Neuron (in vitro differentiated cells): ENCODE results near the gene DHRSX.
"Not testable (repeated sequence)": the region's sequence is repeated elsewhere in the genome, so short reads cannot be mapped to it uniquely, and the experiment has no call there.

Experiments used
- H2AFZ ChIP-seq: one replicate; pipeline ENCODE4 v1.6.1; 2013; ENCODE audit warnings: low read depth, mild to moderate bottlenecking, inconsistent platforms, low read length, moderate library complexity
- H3K27me3 ChIP-seq: one replicate; pipeline ENCODE4 v1.6.1; 2013; ENCODE audit warnings: low read length; ENCODE audit not compliant: insufficient read depth
- H3K36me3 ChIP-seq: one replicate; pipeline ENCODE4 v1.6.1; 2013; ENCODE audit warnings: low read length; ENCODE audit not compliant: insufficient read depth
- H3K4me1 ChIP-seq: one replicate; pipeline ENCODE4 v1.6.1; 2013; ENCODE audit warnings: low read length; ENCODE audit not compliant: insufficient read depth
- H3K4me3 ChIP-seq: 2 replicates; pipeline ENCODE4 v1.5.1; 2013; ENCODE audit warnings: mild to moderate bottlenecking, low read length, moderate library complexity
- H3K9me3 ChIP-seq: one replicate; pipeline ENCODE4 v1.6.1; 2013; ENCODE audit warnings: low read length

Gene DHRSX

DNA sequence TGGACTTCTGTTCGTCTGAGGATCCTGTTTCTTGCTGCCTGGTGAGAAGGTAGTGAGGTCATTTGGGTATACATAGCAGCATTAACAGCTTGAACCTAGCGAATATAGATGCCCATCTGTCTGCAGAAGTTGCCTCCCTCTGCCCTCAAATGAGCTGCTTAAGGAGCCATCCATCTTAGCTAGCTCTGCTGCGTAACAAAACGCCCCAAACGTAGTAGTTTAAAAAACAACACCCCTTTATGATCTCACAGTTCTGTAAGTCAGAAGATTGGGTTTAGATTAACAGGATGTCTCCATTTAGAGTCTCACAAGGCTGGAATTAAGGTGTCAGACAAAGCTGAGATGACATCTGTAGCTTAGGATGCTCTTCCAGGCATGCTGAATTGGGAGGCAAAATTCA lies 185.3 kb downstream of the DHRSX start:
- Histone ChIP-seq H2AFZ (no peak overlapping the region), H3K4me1 (peaks cover 19% of the 10 kb centered on the region), H3K36me3 (no peaks in the 10 kb centered on the region), H3K4me3 (no peak overlapping the region), H3K9me3 (peaks cover 7% of the 10 kb centered on the region), H3K27me3 (no peaks in the 10 kb centered on the region)

DNA sequence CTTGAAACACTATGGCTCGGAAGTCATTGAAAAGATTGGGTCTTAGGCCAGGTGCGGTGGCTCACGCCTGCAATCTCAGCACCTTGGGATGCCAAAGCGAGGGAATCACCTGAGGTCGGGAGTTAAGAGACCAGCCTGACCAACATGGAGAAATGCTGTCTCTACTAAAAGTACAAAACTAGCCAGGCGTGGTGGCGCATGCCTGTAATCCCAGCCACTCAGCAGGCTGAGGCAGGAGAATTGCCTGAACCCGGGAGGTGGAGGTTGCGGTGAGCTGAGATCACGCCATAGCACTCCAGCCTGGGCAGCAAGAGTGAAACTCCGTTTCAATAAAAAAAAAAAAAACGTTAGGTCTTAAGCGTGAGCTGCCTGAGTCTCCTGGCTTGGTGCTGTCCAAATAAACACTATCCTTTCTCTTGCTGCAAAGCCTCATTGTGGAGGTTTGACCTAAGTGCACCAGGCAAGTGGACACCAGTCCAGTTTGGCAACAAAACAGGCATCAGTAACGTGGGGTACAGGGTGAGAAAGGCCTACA lies 185.9 kb downstream of the DHRSX start:
- H3K4me3 ChIP-seq: no peak overlapping the region
- no peaks in the 10 kb centered on the region for H3K27me3 ChIP-seq
- no peak overlapping the region for H2AFZ ChIP-seq
- H3K4me1 ChIP-seq: peaks cover 24% of the 10 kb centered on the region
- peaks cover 7% of the 10 kb centered on the region for H3K9me3 ChIP-seq
- H3K36me3 ChIP-seq: no peaks in the 10 kb centered on the region

DNA sequence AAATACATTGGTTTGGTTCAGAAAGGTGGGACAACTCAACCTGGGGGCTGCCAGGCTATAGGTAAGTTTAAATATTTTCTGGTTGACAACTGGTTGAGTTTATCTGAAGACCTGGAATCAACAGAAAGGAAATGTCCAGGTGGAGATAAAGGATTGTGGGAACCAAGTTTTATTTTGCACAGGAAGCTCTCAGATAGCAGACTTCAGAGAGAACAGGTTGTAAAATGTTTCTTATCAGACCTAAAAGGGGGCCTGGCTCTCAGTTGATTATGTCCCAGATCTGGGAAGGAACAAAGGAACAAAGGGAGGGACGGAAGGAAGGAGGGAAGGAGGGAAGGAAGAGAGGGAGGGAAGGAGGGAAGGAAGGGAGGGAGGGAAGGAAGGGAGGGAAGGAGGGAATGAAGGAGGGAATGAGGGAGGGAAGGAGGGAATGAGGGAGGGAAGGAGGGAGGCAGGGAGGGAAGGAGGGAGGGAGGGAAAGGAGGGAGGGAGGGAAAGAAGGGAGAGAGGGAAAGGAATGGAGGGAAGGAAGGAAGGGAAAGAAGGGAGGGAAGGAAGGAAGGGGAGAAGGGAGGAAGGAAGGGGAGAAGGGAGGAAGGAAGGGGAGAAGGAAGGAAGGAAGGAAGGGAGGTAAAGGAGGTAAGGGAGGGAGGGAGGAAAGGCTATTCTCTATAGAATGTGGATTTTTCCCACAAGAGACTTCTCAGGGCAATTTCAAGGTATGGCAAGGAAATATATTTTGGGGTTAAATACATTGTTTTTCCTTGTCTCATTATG lies 186.7 kb downstream of the DHRSX start:
- Histone ChIP-seq H3K4me3 (no peak overlapping the region), H3K9me3 (peaks cover 7% of the 10 kb centered on the region), H3K36me3 (no peaks in the 10 kb centered on the region), H3K4me1 (peaks cover 24% of the 10 kb centered on the region), H2AFZ (no peak overlapping the region), H3K27me3 (no peaks in the 10 kb centered on the region)

DNA sequence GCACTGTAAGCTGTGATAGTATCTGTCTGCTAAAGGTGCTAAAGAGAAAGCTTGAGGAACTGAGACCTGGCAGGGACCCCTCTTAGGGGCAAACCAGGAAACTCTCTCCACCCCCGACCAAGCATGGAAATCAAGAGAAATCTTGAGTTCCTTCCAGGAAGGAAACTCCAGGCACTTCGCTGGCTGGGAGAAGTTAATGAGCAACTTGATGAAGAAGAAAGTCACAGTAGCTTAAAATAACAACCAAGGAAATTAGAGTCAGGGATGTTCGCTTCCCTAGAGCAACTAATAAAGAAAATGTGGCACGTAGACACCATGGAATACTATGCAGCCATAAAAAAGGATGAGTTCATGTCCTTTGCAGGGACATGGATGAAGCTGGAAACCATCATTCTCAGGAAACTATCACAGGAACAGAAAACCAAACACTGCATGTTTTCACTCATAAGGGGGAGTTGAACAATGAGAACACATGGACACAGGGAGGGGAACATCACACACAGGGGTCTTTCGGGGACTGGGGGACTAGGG lies 188.7 kb downstream of the DHRSX start:
- not testable (repeated sequence) for H3K9me3 ChIP-seq, H2AFZ ChIP-seq, H3K27me3 ChIP-seq, H3K36me3 ChIP-seq, H3K4me3 ChIP-seq
- peaks cover 24% of the 10 kb centered on the region for H3K4me1 ChIP-seq

DNA sequence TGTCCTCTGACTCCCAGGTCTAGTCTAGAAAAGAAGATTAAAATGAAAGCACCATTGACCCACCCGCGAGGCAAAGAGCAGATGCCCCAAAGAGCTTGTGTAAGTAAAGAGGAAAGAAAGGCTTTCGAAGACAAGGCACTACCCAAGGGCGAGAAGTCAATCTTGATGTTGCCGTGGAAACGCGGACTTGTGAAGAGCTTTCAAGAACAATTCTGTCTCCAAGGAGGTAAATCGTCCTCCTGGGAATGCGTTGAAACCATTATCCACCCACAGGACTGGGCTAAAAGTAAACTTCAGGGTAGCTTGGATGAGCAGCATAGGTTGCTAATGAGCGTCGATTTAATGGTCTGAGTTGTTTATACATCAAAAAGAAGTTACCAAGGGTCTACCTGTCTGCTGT lies 189.3 kb downstream of the DHRSX start:
- no peaks in the 10 kb centered on the region for H3K36me3 ChIP-seq
- no peaks in the 10 kb centered on the region for H3K27me3 ChIP-seq
- H2AFZ ChIP-seq: no peak overlapping the region
- peak overlapping the region; percentile 26 for H3K4me3 ChIP-seq
- peaks cover 10% of the 10 kb centered on the region for H3K9me3 ChIP-seq
- H3K4me1 ChIP-seq: peaks cover 21% of the 10 kb centered on the region

DNA sequence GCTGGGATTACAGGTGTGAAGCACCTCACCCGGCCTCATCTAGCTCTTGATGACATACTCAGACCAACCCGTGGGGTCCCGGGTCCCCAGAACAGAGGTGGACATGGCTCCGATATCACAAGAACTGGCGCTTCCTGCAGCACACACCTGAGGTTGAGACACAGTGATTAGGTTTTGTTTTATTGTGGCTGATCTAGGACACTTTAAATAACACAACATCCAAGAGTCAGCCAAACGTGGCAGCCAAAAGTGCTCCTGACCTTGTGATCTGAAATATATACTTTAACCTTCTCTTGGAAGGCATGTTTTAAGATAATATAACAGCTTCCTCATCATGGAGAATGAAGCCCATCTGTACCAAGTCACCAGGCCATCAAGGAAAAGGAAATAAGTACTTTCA lies 198.9 kb downstream of the DHRSX start:
- Histone ChIP-seq H3K4me3 (no peak overlapping the region), H3K36me3 (no peaks in the 10 kb centered on the region), H3K9me3 (peaks cover 4% of the 10 kb centered on the region), H3K4me1 (no peaks in the 10 kb centered on the region), H2AFZ (no peak overlapping the region), H3K27me3 (no peaks in the 10 kb centered on the region)

DNA sequence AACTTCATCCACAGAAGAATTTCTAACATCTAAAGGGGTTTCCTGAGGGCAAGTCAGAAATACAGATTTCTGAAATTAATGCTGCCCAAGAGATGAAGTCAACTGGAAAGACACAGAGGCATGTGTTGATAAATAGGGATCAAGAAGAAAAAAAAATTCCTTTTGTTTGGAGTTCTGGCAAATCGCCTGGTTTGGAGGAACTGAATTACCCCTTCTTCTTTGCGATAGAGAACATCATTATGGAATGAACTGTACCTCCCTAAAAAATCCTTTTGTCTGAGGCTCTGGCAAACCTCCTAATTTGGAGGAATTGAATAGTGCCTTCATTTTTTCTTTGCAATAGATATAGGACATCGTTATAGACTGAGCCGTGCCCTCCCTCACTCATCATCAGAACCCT lies 200.9 kb downstream of the DHRSX start:
- Histone ChIP-seq H3K9me3 (peaks cover 3% of the 10 kb centered on the region), H3K4me1 (no peaks in the 10 kb centered on the region), H3K36me3 (no peaks in the 10 kb centered on the region), H2AFZ (no peak overlapping the region), H3K4me3 (no peak overlapping the region), H3K27me3 (no peaks in the 10 kb centered on the region)

DNA sequence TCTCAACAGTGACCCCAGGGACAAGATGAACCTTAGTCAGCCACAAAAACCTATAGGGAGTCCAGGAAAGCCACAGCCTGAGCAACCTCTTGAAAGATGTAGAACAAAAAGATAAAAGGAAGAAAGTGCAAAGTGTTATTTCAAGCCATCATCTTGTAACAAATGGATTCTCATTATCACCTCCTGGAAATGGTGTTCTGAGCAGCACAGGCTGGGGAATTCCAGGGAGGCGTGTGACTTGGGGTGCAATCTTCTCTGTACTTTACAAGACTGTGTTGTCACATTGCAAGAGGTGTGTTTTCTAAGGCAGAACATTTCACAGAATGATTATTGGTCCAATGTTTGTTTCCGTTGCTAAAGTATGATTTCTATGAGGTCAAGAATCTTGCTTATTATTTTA lies 214.0 kb downstream of the DHRSX start:
- Histone ChIP-seq H3K4me3 (no peak overlapping the region), H3K4me1 (no peaks in the 10 kb centered on the region), H3K27me3 (no peaks in the 10 kb centered on the region), H2AFZ (no peak overlapping the region), H3K9me3 (peaks cover 4% of the 10 kb centered on the region), H3K36me3 (no peaks in the 10 kb centered on the region)

DNA sequence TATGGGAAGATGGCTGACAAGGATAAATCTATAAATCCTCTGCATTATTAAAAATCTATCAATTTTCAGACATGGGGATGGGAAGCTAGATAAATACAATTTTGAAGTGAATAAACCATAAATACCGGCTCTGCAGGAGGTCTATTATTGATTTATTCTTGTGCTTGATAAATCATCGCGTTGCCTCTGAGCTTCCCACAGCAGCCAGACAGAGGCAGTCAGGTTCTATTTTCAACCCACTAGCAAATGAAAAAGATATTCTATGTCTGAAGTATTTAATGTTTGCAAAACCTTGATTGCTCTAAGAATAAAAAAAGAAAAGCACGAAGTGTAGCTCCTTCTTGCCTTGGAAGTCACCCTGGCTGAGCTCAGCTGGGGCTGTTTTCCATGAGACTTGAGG lies 216.2 kb downstream of the DHRSX start:
- Histone ChIP-seq H3K4me1 (no peaks in the 10 kb centered on the region), H3K36me3 (no peaks in the 10 kb centered on the region), H3K4me3 (no peak overlapping the region), H3K27me3 (no peaks in the 10 kb centered on the region), H2AFZ (no peak overlapping the region), H3K9me3 (peaks cover 4% of the 10 kb centered on the region)

DNA sequence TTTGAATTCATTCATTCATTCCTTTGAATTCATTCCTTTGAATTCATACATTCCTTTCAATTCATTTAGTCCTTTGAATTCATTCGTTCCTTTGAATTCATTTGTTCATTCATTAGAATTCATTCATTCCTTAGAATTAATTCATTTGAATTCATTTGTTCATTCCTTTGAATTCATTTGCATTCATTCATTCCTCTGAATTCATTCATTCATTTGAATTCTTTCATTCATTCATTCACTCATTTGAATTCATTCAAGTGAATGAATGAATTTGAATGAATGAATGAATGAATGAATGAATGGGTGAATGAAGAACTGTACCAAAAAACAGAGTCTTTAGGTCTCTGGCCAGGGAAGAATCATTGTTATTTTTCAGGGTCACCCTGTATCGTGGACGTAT lies 216.6 kb downstream of the DHRSX start:
- Histone ChIP-seq H3K4me1 (no peaks in the 10 kb centered on the region), H3K9me3 (peaks cover 4% of the 10 kb centered on the region), H2AFZ (no peak overlapping the region), H3K27me3 (no peaks in the 10 kb centered on the region), H3K4me3 (no peak overlapping the region), H3K36me3 (no peaks in the 10 kb centered on the region)

DNA sequence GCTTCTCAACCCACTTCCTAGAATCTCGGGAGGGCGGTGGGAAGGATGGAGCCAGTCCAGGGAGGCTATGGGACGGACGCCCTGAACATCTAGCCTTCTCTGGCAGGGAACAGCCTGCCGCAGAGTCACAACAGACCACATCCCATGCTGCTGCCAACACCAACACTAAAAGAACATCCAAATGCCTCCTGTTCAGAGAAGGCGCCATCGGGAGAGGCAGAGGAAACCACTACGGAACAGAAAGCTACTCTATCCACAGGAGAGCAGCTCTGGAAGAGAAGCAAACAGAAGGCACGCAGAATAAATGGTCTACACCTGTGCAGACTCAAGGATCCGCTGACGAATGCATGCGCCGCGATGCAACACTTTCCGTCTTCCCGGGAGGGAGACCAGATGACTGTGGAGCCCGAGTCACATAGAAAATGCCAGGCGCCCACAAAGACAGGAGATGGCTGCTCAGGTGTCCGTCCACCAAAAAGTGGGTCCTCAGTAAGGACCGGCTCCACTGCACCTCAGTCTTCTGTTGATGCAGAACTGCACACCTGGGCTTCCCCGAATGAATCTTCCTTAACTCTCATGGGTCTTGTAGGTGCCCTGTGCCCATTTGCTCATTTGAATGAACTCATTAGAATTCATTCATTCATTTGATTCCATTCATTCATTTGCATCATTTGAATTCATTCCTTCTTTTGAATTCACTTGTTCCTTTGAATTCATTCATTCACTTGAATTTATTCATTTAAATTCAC lies 217.5 kb downstream of the DHRSX start:
- H3K27me3 ChIP-seq: no peaks in the 10 kb centered on the region
- H3K9me3 ChIP-seq: peaks cover 4% of the 10 kb centered on the region
- H3K4me1 ChIP-seq: no peaks in the 10 kb centered on the region
- no peak overlapping the region for H2AFZ ChIP-seq
- no peak overlapping the region for H3K4me3 ChIP-seq
- H3K36me3 ChIP-seq: no peaks in the 10 kb centered on the region

DNA sequence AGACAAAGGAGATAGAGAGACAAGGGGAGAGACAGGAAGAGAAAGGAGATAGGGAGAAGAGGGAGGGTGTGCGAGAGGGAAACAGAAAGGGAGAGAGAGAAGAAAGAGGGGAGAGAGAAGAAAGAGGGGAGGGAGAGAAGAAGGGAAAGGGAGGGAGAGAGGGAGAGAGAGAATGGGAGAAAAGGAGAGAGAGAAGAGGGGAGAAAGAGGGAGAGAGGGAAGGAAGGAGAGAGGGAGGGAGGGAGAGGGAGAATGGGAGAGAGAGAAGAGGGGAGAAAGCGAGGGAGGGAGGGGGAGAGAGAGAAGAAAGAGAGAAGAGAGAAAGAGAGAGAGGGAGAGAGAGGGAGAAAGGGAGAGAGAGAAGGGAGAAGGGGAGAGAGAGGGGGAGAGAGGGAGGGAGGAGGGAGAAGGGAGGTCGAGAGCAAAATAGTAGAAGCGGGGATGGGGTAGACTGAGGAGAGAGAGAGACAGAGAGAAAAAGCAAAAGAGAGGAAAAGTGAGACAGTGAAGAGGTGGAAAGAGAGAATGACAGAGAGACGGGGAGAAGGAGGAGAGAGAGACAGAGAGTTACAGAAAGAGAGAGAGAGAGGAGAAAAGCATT lies 218.2 kb downstream of the DHRSX start:
- Histone ChIP-seq H2AFZ (no peak overlapping the region), H3K4me1 (no peaks in the 10 kb centered on the region), H3K4me3 (no peak overlapping the region), H3K9me3 (peaks cover 4% of the 10 kb centered on the region), H3K27me3 (no peaks in the 10 kb centered on the region), H3K36me3 (no peaks in the 10 kb centered on the region)

DNA sequence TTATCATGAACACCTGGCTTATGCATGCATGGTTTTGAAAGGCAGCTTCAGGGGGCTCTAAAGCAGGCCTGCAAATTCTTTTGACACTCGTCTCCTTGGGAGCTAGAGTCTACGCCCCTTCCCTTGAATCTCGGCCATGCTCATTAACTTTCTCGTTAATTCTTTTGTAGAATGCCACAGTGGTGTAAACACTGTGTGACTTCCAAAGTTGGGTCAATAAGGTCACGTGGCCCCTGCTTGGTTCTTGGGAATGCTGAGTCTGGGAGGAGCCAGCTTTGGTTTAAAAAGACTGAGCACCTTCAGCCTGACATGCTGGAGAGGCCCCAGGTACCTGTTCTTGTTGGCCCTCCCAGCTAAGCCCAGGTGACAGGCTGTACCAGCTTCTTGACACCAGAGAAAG lies 228.4 kb downstream of the DHRSX start:
- Histone ChIP-seq H2AFZ (no peak overlapping the region), H3K27me3 (no peaks in the 10 kb centered on the region), H3K36me3 (no peaks in the 10 kb centered on the region), H3K4me3 (no peak overlapping the region), H3K4me1 (peaks cover 17% of the 10 kb centered on the region), H3K9me3 (no peaks in the 10 kb centered on the region)
